Measurements from ENCODE around the gene DMRT1.
"Not testable (repeated sequence)": the region's sequence is repeated elsewhere in the genome, so short reads cannot be mapped to it uniquely, and the experiment has no call there.

The DMRT1 gene

DNA sequence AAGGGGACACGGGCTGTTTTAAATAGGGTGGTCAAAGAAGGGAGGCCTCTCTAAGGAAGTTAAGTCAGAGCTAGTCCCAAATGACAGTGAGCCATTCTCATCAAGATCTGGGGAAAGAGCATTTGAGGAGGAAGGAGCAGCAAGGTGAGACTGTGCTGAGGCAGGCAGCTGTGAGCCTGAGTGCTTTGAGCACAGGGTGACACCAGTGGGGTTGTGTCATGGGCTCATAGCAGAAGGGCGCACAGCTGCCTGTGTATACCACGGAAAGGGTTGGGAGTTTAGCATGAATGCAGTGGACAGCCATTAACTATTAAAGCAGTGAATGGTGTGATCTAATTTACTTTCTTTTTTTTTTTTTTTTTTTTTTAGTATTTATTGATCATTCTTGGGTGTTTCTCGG lies 19.2 kb downstream of the DMRT1 start:
- no peak for DNase-seq

DNA sequence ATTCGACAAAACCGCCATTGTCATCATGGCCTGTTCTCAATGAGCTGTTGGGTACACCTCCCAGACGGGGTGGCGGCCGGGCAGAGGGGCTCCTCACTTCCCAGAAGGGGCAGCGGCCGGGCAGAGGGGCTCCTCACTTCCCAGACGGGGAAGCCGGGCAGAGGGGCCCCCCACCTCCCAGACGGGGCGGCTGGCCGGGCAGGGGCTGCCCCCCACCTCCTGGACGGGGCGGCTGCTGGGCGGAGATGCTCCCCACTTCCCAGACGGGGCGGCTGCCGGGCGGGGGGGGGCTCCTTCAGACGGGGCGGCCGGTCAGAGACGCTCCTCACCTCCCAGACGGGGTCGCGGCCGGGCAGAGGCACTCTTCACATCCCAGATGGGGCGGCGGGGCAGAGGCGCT lies 20.0 kb downstream of the DMRT1 start:
- DNase-seq, result not testable (repeated sequence)

- no peak for DNase-seq
Measured at GRCh38 chr9:875119-875962, 33.8 kb downstream of the DMRT1 start.

DNA sequence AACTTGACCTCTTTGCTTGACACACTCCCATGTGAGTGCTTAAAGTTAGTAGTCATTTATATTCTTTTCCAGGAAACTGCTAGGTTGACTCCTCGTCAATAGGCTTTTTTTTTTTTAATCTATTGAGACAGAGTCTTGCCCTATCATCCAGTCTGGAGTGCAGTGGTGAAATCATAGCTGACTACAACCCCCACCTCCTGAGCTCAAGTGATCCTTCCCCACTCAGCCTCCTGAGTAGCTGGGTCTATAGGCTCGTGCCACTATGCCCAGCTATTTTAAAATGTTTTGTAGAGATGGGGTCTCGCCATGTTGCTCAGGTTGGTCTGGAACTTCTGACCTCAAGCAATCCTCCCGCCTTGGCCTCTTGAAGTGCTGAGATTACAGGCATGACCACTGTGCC lies 34.9 kb downstream of the DMRT1 start:
- DNase-seq, result no peak

GRCh38 chr9:878239-878638 lies 36.7 kb downstream of the DMRT1 start:
- DNase-seq, result no peak

GRCh38 chr9:880725-881124 lies 39.2 kb downstream of the DMRT1 start:
- no peak for DNase-seq

DNA sequence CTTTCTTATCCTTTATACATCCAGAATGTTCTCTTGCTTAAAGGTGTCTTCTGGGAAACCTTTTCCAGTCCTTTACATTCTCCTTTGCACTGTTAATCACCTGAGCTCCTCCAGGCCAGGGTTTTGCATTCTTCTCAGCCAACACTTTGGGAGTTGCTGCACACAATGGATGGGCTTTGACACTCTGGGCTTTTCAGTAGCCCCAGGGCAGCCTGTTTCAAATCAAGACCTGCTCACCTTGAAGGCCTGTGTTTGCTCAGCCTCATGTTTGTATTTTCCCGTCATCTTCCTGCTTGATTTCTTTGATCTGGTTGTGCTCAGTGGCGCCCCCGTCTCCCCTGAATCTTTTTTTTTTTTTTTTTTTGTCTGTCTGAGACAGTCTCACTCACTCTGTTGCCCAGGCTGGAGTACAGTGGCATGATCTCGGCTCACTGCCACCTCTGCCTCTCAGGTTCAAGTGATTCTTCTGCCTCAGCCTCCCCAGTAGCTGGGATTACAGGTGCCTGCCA lies 41.0 kb downstream of the DMRT1 start:
- no peak for DNase-seq

- DNase-seq, result no peak
Measured at GRCh38 chr9:883011-883410, 41.5 kb downstream of the DMRT1 start.

- DNase-seq, result no peak
Measured at GRCh38 chr9:886886-887285, 45.4 kb downstream of the DMRT1 start.

- DNase-seq, result no peak
Measured at GRCh38 chr9:892123-892522, 50.6 kb downstream of the DMRT1 start.

DNA sequence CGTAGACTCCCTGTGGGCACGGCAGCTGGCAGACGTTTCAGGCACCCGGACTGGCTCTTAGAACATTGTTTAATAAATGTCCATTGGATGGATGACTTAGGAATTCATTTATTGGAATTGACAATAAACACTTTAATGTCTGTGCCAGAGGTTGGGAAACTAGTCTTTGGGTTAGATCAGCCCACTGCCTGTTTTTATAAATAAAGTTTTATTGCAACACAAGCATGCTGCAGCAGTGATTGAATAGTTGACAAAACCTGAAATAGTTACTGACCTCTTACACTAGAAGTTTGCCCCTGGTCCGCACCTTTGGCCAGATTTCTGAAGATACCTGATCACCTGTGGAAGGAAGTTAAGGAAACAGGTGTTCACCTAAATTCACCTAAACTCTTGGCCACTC lies 51.6 kb downstream of the DMRT1 start:
- DNase-seq, result no peak

DNA sequence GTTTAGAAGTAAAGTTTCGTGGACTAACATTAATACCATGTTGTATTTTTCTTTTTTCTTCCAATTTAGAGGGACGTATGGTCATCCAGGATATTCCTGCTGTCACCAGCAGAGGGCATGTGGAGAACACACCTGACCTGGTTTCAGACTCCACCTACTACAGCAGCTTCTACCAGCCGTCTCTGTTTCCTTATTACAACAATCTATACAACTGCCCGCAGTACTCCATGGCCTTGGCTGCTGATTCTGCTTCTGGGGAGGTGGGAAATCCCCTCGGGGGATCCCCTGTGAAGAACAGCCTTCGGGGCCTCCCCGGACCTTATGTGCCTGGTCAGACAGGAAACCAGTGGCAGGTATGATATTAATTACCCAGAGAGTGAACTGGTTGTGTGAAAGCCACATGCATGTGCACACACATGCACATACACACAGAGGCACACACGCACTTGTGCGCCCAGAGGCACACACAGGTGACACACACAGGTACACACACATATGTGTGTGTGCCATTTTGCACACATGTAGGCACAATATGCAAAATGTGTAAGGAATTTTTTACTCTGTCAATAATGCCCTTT lies 52.4 kb downstream of the DMRT1 start:
- peak; percentile 48 for DNase-seq

- DNase-seq, result no peak
Measured at GRCh38 chr9:899440-900184, 58.1 kb downstream of the DMRT1 start.

GRCh38 chr9:903886-904285 lies 62.4 kb downstream of the DMRT1 start:
- DNase-seq, result no peak

GRCh38 chr9:905906-906305 lies 64.4 kb downstream of the DMRT1 start:
- no peak for DNase-seq

- no peak for DNase-seq
Measured at GRCh38 chr9:908536-909205, 67.2 kb downstream of the DMRT1 start.

DNA sequence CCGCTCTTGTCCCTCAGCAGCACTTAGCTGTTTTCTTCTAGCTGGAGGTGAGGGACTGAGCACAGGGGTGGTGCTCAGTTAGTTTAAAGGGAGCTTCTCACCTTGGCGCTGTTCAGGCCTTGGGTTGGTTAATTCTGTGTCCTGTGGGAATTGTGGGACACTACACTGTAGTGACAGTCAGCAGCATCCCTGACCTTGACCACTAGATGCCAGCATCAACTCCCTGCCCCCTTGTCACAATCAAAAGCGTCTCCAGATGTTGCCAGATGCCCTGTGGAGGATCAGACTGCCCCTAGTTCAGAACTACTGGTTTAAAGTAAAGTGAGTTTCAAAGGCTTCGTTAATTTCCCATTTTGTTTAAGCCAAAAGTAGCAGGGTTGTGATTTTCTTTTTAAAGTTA lies 69.5 kb downstream of the DMRT1 start:
- no peak for DNase-seq

- DNase-seq, result no peak
Measured at GRCh38 chr9:912776-913175, 71.3 kb downstream of the DMRT1 start.

DNA sequence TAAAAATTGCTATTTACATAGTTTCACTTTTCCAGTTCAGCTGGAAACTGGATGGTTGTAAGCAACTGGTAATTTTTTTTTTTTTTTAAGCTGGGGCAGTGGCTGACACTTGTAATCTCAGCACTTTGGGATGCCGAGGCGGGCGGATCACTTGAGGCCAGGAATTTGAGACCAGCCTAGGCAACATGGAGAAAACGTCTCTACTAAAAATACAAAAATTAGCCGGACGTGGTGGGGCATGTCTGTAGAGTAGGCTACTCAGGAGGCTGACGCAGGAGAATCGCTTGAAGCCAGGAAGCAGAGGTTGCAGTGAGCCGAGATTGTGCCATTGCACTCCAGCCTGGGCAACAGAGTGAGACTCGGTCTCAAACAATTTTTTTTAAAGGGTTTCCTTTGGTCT lies 72.0 kb downstream of the DMRT1 start:
- not testable (repeated sequence) for DNase-seq

DNA sequence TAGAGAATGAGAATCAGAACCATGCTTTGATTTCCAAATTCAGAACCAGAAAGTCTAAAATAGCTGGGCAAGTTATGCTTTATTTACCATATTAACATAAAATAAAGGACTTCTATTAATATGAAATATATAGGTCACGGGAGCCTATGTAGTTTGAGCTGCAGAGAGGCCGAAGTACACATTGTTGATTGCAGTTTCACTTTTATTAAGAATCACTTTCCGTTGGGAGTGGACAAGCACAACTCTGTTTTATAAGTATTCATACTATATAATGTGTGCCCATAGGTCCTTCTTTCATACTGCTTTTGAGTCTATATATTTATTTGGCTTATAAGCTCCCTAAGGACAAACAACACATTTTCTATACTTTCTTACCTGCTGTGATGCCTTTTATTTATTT lies 76.2 kb downstream of the DMRT1 start:
- DNase-seq, result no peak

- DNase-seq, result no peak
Measured at GRCh38 chr9:920927-921326, 79.4 kb downstream of the DMRT1 start.

DNA sequence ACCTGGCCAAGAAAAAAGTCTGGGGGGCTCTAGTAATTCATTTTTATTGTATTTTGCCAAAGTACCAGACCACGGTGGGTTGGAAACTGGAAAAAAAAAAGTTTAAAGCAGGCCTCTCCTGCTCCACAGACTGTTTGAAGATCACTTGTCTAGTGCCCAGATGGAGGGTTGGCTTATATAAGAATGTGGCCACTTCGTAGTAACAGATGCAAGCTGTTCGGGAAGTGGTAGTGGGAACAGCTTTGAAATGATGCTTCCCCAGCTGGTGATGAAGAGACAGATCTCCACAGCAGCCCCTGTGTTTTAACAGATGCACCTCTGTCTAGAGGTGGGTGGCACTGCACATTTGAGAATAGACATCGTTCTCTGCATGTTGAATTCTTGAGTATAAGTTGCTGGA lies 80.7 kb downstream of the DMRT1 start:
- DNase-seq, result peak; percentile 9

- DNase-seq, result no peak
Measured at GRCh38 chr9:922731-923130, 81.2 kb downstream of the DMRT1 start.
